KMS-11 (cell line): ENCODE data around the gene BLOC1S1.

Source experiments
- H2AFZ ChIP-seq: fragments of 200-600 bp; sonication (generic); 2 replicates; pipeline ENCODE4 v1.6.1; 2016; ENCODE audit warnings: antibody characterized with exemption, mixed run types, low read depth
- H3K27ac ChIP-seq: fragments of 200-600 bp; sonication (generic); 2 replicates; pipeline ENCODE4 v1.6.1; 2016; ENCODE audit warnings: mild to moderate bottlenecking, mixed run types
- H3K27me3 ChIP-seq: fragments of 200-600 bp; sonication (generic); 2 replicates; pipeline ENCODE4 v1.6.1; 2017; ENCODE audit warnings: mild to moderate bottlenecking, low read depth, mixed run types, moderate library complexity; ENCODE audit not compliant: insufficient read depth
- H3K36me3 ChIP-seq: fragments of 200-600 bp; sonication (generic); 2 replicates; pipeline ENCODE4 v1.6.1; 2017; ENCODE audit warnings: mild to moderate bottlenecking, mixed run types; ENCODE audit not compliant: insufficient read depth
- H3K4me1 ChIP-seq: fragments of 200-600 bp; sonication (generic); 2 replicates; pipeline ENCODE4 v1.6.1; 2016; ENCODE audit warnings: mild to moderate bottlenecking, low read depth, mixed run types; ENCODE audit not compliant: poor library complexity, severe bottlenecking
- H3K4me2 ChIP-seq: fragments of 200-600 bp; sonication (generic); 2 replicates; pipeline ENCODE4 v1.7.0; 2016; ENCODE audit warnings: mild to moderate bottlenecking, mixed run types
- H3K4me3 ChIP-seq: fragments of 200-600 bp; sonication (generic); IDR thresholded peaks from 2 replicates; pipeline ENCODE4 v1.6.1; 2017; ENCODE audit warnings: low read depth, low read length, mixed read lengths; ENCODE audit not compliant: insufficient read depth
- H3K79me2 ChIP-seq: fragments of 200-600 bp; sonication (generic); 2 replicates; pipeline ENCODE4 v1.6.1; 2016; ENCODE audit warnings: low read depth, mixed run types; ENCODE audit not compliant: insufficient read depth
- H3K9ac ChIP-seq: fragments of 200-600 bp; sonication (generic); 2 replicates; pipeline ENCODE4 v1.6.1; 2016; ENCODE audit warnings: mild to moderate bottlenecking, mixed run types
- H4K20me1 ChIP-seq: fragments of 200-600 bp; sonication (generic); 2 replicates; pipeline ENCODE4 v1.6.1; 2016; ENCODE audit warnings: mild to moderate bottlenecking, mixed run types; ENCODE audit not compliant: insufficient read depth
- CTCF ChIP-seq: fragments of 200-600 bp; sonication (generic); conservative IDR thresholded peaks from 2 replicates; pipeline ENCODE4 v1.6.1; 2017; ENCODE audit warnings: low read depth, mild to moderate bottlenecking, antibody characterized with exemption, low read length, moderate library complexity, mixed read lengths

The BLOC1S1 gene

GRCh38 chr12:55692631-55693322, 23.1 kb upstream of the BLOC1S1 start:
- Histone ChIP-seq H3K79me2 (no peaks in the 10 kb centered on the region), H2AFZ (no peak overlapping the region), H3K9ac (no peak overlapping the region), H4K20me1 (no peaks in the 10 kb centered on the region), H3K36me3 (no peaks in the 10 kb centered on the region), H3K27ac (no peak overlapping the region), H3K4me3 (no peak overlapping the region), H3K4me2 (no peak overlapping the region), H3K4me1 (no peaks in the 10 kb centered on the region), H3K27me3 (peaks cover 6% of the 10 kb centered on the region; the same call in 1 of the 2 replicates)
- no peak for TF ChIP-seq CTCF

- no peaks in the 10 kb centered on the region for H3K36me3 ChIP-seq
- no peak overlapping the region for H3K27ac ChIP-seq
These were observed 22.3 kb upstream of the BLOC1S1 start for GRCh38 chr12:55693323-55694187.

GRCh38 chr12:55694188-55694515, 21.7 kb upstream of the BLOC1S1 start:
- Histone ChIP-seq H3K79me2 (no peaks in the 10 kb centered on the region), H3K4me2 (no peak overlapping the region), H3K27me3 (peaks cover 6% of the 10 kb centered on the region; the same call in 1 of the 2 replicates), H3K4me3 (no peak overlapping the region), H3K27ac (no peak overlapping the region), H3K4me1 (no peaks in the 10 kb centered on the region), H3K36me3 (no peaks in the 10 kb centered on the region), H2AFZ (no peak overlapping the region), H4K20me1 (no peaks in the 10 kb centered on the region), H3K9ac (no peak overlapping the region)
- TF ChIP-seq CTCF = no peak

More at GRCh38 chr12:55693323-55694187, 22.3 kb upstream of the BLOC1S1 start:
- H2AFZ ChIP-seq = no peak overlapping the region
- no peaks in the 10 kb centered on the region for H3K79me2 ChIP-seq
- no peak for TF ChIP-seq CTCF
- H3K4me3 ChIP-seq = no peak overlapping the region
- no peaks in the 10 kb centered on the region for H3K4me1 ChIP-seq
- no peak overlapping the region for H3K4me2 ChIP-seq
- H4K20me1 ChIP-seq = no peaks in the 10 kb centered on the region
- peaks cover 6% of the 10 kb centered on the region; the same call in 1 of the 2 replicates for H3K27me3 ChIP-seq
- no peak overlapping the region for H3K9ac ChIP-seq

GRCh38 chr12:55694651-55695050, 21.2 kb upstream of the BLOC1S1 start:
- H4K20me1 ChIP-seq = no peaks in the 10 kb centered on the region
- H2AFZ ChIP-seq = no peak overlapping the region
- no peaks in the 10 kb centered on the region for H3K36me3 ChIP-seq
- no peak overlapping the region for H3K4me2 ChIP-seq
- H3K27ac ChIP-seq = no peak overlapping the region
- H3K4me1 ChIP-seq = no peaks in the 10 kb centered on the region
- H3K4me3 ChIP-seq = no peak overlapping the region
- H3K9ac ChIP-seq = no peak overlapping the region
- H3K79me2 ChIP-seq = no peaks in the 10 kb centered on the region
- peaks cover 6% of the 10 kb centered on the region; the same call in 1 of the 2 replicates for H3K27me3 ChIP-seq
- TF ChIP-seq CTCF = no peak
